Kidney glomerular epithelial cell (primary cell): Measurements from ENCODE around the gene TNRC18.

Experiments
- DNase-seq: peaks from one replicate; lab custom pipeline; 2025; lab: John Stamatoyannopoulos, UW

The TNRC18 gene

DNA sequence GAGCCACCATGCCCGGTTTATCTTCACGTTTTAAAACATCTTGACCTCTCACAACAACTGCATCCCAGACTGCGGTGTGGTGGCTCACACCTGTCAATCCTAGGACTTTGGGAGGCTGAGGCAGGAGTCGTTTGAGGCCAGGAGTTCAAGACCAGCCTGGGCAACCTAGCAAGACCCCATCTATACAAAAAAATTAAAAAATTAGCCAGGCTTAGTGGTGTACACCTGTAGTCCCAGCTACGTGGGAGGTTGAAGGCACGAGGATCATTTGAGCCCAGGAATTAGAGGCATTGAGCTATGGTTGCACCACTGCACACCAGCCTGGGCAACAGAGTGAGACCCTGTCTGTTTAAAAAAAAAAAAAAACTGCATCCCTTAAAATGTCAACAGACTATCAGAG lies 20.2 kb downstream of the TNRC18 start:
- DNase-seq: no peak

GRCh38 chr7:5397736-5398135 lies 25.9 kb downstream of the TNRC18 start:
- DNase-seq: no peak

- no peak for DNase-seq
Observed at GRCh38 chr7:5396999-5397663, 26.5 kb downstream of the TNRC18 start.

DNA sequence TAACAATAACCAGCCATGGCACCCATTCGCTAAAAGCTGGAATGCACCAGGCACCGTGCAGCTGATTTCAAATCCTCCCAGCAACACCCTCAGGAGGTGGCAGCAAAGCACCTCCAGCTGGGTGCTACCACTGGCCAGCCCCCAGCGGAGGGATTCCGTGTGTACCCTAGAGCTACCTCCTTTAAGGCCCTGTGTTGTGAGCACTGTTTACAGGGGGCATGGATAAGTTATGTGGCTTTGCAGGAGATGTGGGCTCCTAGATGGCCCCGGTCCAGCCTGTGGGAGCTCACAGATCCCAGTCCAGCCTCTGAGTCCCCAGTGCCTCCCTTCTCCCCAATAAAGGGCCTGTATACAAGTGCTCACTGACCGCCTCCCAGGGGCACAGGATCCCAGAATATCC lies 27.1 kb downstream of the TNRC18 start:
- DNase-seq: no peak

GRCh38 chr7:5395246-5395645 lies 28.4 kb downstream of the TNRC18 start:
- no peak for DNase-seq

- no peak for DNase-seq
Observed at GRCh38 chr7:5394264-5395105, 29.1 kb downstream of the TNRC18 start.

DNA sequence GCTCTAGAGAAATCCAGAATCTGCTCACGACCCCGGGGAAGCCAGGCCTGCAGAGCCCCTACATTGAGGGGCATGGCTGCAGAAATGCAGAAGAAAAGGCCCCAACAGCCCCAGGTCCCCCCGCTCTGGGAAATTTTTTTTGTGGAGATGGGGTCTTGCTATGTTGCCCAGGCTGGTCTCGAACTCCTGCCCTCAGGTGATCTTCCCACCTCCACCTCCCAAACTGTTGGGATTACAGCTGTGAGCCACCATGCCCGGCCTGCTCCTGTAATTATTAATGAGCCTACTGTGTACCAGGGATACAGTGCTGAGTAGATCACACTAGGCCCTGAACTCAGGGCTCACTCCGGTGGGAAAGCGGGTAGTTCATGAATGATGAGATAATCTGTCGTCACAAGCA lies 29.9 kb downstream of the TNRC18 start:
- DNase-seq: no peak

DNA sequence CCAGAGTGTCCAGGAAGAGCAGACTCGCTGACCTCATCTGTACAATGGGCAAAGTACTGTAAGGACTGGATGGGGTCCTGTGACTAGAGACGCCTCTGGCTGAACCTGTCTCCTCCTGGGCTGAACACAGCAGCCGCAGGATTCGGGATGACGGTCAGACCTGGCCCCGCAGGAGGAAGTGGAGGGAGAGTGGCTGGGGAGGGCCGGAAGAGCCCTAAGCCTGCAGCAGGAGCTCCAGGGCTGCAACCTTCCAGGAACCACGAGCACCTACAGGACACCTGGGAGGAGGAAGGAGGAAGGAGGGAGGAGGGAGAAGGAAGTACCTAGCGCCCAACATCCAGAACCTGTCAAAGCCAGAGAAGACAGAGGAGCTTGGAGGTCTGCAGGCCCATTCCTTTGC lies 30.3 kb downstream of the TNRC18 start:
- no peak for DNase-seq

DNA sequence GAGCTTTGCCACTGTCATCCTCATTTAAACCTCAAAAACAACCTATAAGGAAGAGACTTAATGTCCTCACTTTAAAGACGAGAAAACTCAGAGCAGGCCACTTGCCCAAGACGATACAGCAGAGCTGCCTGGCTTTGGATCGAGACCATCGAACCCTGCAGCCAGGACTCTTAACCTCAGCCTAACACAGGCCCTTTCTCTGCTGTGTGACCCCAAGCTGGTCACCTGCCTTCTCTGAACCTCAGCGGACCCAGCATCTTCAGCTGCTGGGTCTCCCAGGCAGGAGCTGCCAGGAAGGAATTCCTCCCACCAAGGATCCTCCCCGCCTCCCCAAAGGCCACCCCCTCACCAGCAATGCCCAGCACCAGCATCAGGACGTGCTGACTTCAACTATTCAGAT lies 32.7 kb downstream of the TNRC18 start:
- DNase-seq: no peak

GRCh38 chr7:5388905-5389433 lies 34.7 kb downstream of the TNRC18 start:
- no peak for DNase-seq

DNA sequence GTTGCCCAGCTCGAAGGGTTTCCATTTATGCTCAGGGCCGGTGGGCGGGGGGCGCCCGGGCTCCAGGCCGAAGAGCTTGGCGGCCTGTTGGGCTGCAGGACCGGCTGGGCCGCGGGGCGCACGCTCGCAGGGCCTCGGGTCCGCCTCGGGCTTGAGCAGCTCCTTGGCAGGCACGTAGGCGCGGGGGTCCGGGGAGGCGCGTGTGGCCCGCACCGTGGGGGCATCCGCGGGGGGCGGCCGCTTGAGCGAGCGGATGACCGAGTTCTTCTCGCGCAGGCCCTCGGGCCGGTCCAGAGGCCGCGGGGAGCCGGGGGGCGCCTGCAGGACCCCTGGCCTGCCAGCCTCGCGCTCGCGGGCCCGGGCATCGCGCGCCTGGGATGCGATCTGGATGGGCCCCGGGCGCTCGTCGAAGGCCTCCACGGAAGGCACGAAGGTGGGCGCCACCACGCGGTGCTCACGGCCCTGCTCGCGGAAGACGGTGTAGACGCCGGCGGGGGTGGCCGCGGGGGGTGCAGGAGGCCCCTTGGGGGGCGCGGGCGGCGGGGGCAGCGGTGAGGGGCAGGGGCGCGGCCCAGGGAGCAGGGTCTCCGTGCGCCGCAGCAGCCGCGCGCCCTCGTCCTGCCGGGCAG lies 35.2 kb downstream of the TNRC18 start:
- no peak for DNase-seq

DNA sequence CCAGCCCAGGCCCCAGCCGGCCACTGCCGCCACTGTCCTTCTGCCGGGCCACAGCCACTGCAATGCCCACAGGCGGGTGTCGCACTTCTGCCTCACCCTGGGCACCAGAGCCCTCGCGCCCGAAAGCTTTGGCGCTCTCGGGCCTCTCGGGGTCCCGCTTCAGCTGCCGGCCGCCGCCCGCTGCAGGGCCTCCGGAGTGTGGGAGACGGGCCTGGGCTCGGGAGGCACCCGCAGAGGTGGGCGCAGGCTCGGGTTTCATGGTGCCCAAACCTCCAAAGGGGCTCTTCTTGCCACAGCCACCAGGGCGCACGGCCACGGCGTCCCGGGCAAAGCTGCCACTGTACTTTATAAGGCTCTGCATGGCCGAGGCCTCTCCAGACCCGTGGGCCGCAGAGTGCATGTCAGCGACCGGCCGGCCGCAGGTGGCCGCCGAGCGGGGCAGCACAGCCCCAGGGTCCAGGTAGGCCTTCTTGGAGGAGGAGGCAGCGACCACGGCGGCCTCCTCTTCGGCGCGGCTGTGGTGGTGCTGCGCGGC lies 35.9 kb downstream of the TNRC18 start:
- no peak for DNase-seq

- no peak for DNase-seq
Observed at GRCh38 chr7:5384618-5385017, 39.0 kb downstream of the TNRC18 start.

DNA sequence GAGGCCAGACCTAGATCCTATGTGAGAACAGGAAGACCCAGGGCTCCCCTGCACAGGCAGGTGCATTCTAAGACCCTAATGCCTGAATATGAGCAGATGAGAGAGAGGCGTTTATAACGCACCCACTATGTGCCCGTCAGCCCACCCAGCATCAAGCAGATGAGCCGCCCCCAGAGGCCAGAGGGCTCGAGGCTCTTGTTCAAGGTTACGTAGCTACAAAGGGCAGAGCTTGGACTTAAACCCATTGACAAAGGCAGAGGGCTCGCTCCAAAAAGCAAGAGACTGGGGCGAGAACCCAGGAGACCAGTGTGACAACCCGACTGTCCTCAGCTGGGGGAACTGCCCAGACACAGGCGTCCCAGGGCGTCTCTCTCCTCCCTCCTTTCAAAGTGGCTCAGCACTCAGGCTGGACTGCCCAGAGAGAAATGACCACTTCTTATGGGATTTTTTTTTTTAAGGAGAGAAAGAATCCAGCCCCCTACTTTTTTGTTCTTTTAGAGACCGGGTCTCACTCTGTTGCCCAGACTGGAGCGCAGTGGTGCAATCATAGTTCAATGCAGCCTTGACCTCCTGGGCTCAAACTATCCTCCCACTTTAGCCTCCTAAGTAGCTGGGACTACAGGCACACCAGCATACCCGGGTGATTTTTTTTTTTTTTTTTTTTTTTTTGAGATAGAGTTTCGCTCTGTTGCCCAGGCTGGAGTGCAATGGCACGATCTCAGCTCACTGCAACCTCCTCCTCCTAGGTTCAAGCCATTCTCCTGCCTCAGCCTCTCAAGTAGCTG lies 40.1 kb downstream of the TNRC18 start:
- DNase-seq: no peak

GRCh38 chr7:5382281-5382892 lies 41.2 kb downstream of the TNRC18 start:
- DNase-seq: no peak

DNA sequence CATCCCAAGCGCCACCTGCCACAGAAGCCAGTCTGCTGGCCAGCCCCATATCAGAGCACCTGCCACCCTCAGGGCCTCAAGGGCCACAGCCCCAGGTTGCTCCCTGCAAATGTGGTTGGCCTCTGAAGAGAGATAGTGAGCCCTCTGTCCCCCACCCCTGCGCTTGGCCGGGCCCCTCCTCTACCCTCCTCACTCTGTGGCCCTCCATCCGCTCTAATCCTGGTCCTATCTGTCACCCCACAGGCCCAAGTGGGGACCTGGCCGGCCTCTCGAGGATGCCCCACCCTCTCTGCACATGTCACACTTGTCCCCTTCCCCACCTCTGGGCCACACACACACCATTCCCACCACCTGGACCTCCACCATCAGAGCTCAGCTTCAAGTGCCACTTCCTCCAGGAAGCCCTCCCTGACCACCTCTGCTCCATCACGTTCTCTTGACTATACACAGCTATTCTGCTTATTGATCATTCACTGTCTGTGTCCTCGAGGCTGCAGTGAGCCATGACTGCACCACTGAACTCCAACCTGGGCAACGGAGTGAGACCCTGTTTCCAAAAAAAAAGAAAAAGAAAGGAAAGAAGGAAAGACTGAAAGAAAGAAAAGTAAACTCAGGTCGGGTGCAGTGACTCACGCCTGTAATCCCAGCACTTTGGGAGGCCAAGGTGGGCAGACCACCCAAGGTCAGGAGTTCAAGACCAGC lies 42.4 kb downstream of the TNRC18 start:
- DNase-seq: no peak

GRCh38 chr7:5380350-5381070 lies 43.1 kb downstream of the TNRC18 start:
- no peak for DNase-seq

GRCh38 chr7:5379546-5379945 lies 44.1 kb downstream of the TNRC18 start:
- DNase-seq: no peak

- no peak for DNase-seq
Observed at GRCh38 chr7:5377816-5378215, 45.8 kb downstream of the TNRC18 start.

- DNase-seq: no peak
Observed at GRCh38 chr7:5377279-5377678, 46.4 kb downstream of the TNRC18 start.
